H9 (cell line): ENCODE results near the gene DLX6. TPM values are rescaled to one million over a fixed set of nuclear protein-coding genes. Genes with fewer than 3 reads are reported as not detected.

ENCODE experiments used
- DNase-seq: peaks from one replicate; pipeline ENCODE4 v3.0.0-alpha.2; 2017
- H2AFZ ChIP-seq: one replicate; pipeline ENCODE4 v1.6.1; 2013; ENCODE audit warnings: mild to moderate bottlenecking, low read length, control low read depth, moderate library complexity
- H2AK5ac ChIP-seq: 2 replicates; pipeline ENCODE4 v1.6.1; 2013; ENCODE audit warnings: low read length, control low read depth, mixed read lengths; ENCODE audit not compliant: insufficient read length
- H2BK120ac ChIP-seq: one replicate; pipeline ENCODE4 v1.6.1; 2013; ENCODE audit warnings: low read depth, mild to moderate bottlenecking, low read length, control low read depth, inconsistent platforms; ENCODE audit not compliant: poor library complexity, severe bottlenecking
- H2BK12ac ChIP-seq: 2 replicates; pipeline ENCODE4 v1.6.1; 2013; ENCODE audit warnings: low read length, control low read depth, mixed read lengths, low read depth; ENCODE audit not compliant: insufficient read length
- H2BK15ac ChIP-seq: 2 replicates; pipeline ENCODE4 v1.6.1; 2013; ENCODE audit warnings: low read depth, low read length, control low read depth
- H2BK20ac ChIP-seq: one replicate; pipeline ENCODE4 v1.6.1; 2013; ENCODE audit warnings: low read depth, mild to moderate bottlenecking, low read length, control low read depth, inconsistent platforms; ENCODE audit not compliant: poor library complexity, severe bottlenecking
- H2BK5ac ChIP-seq: 2 replicates; pipeline ENCODE4 v1.6.1; 2013; ENCODE audit warnings: low read length, control low read depth, mixed read lengths; ENCODE audit not compliant: insufficient read length
- H3K14ac ChIP-seq: 2 replicates; pipeline ENCODE4 v1.6.1; 2013; ENCODE audit warnings: low read length, control low read depth; ENCODE audit not compliant: insufficient read depth
- H3K18ac ChIP-seq: 2 replicates; pipeline ENCODE4 v1.6.1; 2013; ENCODE audit warnings: low read depth, mild to moderate bottlenecking, mixed read lengths, low read length, control low read depth; ENCODE audit not compliant: insufficient read length
- H3K23ac ChIP-seq: 2 replicates; pipeline ENCODE4 v1.6.1; 2013; ENCODE audit warnings: low read length, control low read depth, mixed read lengths, low read depth; ENCODE audit not compliant: insufficient read length
- H3K23me2 ChIP-seq: 2 replicates; pipeline ENCODE4 v1.6.1; 2013; ENCODE audit warnings: low read depth, mild to moderate bottlenecking, mixed read lengths, low read length, control low read depth; ENCODE audit not compliant: insufficient read length, poor library complexity, severe bottlenecking
- H3K27ac ChIP-seq: 2 replicates; pipeline ENCODE4 v1.5.1; 2013; ENCODE audit warnings: low read length, control low read depth, mixed read lengths, low read depth; ENCODE audit not compliant: insufficient read length
- H3K27me3 ChIP-seq: 2 replicates; pipeline ENCODE4 v1.6.1; 2013; ENCODE audit warnings: low read length, control low read depth, inconsistent platforms; ENCODE audit not compliant: insufficient read depth
- H3K4ac ChIP-seq: 2 replicates; pipeline ENCODE4 v1.6.1; 2013; ENCODE audit warnings: low read depth, mild to moderate bottlenecking, control low read depth, inconsistent platforms, low read length, moderate library complexity
- H3K4me1 ChIP-seq: 2 replicates; pipeline ENCODE4 v1.6.1; 2013; ENCODE audit warnings: low read length, control low read depth, inconsistent platforms; ENCODE audit not compliant: insufficient read depth
- H3K4me2 ChIP-seq: 2 replicates; pipeline ENCODE4 v1.6.1; 2013; ENCODE audit warnings: low read length, control low read depth, mixed read lengths; ENCODE audit not compliant: insufficient read length, insufficient read depth
- H3K56ac ChIP-seq: 2 replicates; pipeline ENCODE4 v1.6.1; 2013; ENCODE audit warnings: low read depth, mild to moderate bottlenecking, mixed read lengths, low read length, control low read depth; ENCODE audit not compliant: insufficient read length
- H3K79me1 ChIP-seq: 2 replicates; pipeline ENCODE4 v1.6.1; 2013; ENCODE audit warnings: low read depth, mild to moderate bottlenecking, moderate library complexity, low read length, control low read depth, inconsistent platforms; ENCODE audit not compliant: insufficient read depth, poor library complexity, severe bottlenecking
- H3K79me2 ChIP-seq: 2 replicates; pipeline ENCODE4 v1.6.1; 2013; ENCODE audit warnings: low read length, control low read depth, inconsistent platforms; ENCODE audit not compliant: insufficient read depth
- H3K9ac ChIP-seq: 2 replicates; pipeline ENCODE4 v1.6.1; 2013; ENCODE audit warnings: low read length, control low read depth, mixed read lengths; ENCODE audit not compliant: insufficient read length; ENCODE audit errors: extremely low read depth
- H3K9me3 ChIP-seq: one replicate; pipeline ENCODE4 v1.6.1; 2013; ENCODE audit warnings: low read depth, low read length, inconsistent platforms; ENCODE audit not compliant: control insufficient read depth
- H3T11ph ChIP-seq: one replicate; pipeline ENCODE4 v1.6.1; 2013; ENCODE audit warnings: mild to moderate bottlenecking, low read length, control low read depth, inconsistent platforms
- H4K20me1 ChIP-seq: one replicate; pipeline ENCODE4 v1.6.1; 2013; ENCODE audit not compliant: control insufficient read depth, insufficient read length, insufficient read depth
- H4K5ac ChIP-seq: 2 replicates; pipeline ENCODE4 v1.6.1; 2013; ENCODE audit warnings: low read depth, mild to moderate bottlenecking, mixed read lengths, low read length, control low read depth; ENCODE audit not compliant: insufficient read length
- H4K8ac ChIP-seq: replicated peaks from 2 replicates; pipeline ENCODE4 v1.6.1; 2013; ENCODE audit warnings: low read length, control low read depth, mixed read lengths, low read depth; ENCODE audit not compliant: insufficient read length
- H4K91ac ChIP-seq: 2 replicates; pipeline ENCODE4 v1.6.1; 2013; ENCODE audit warnings: low read depth, mild to moderate bottlenecking, moderate library complexity, mixed read lengths, low read length, control low read depth; ENCODE audit not compliant: insufficient read length
- H3K27ac Mint-ChIP-seq, 3 experiments: 2 replicates in 2 of 3; 3 replicates in 1 of 3; pipeline ENCODE4 v1.8.0; 2020 to 2021; ENCODE audit warnings: mixed read lengths in 3 of 3, mild to moderate bottlenecking in 1 of 3, moderate library complexity in 1 of 3
- H3K27me3 Mint-ChIP-seq: 2 replicates; pipeline ENCODE4 v1.8.0; 2021; ENCODE audit warnings: low read depth, mild to moderate bottlenecking, moderate library complexity, mixed read lengths
- H3K36me3 Mint-ChIP-seq, 3 experiments: 2 replicates in 2 of 3; 3 replicates in 1 of 3; pipeline ENCODE4 v1.8.0; 2020 to 2021; ENCODE audit warnings: low read depth in 3 of 3, mixed read lengths in 3 of 3; ENCODE audit not compliant: insufficient read depth in 1 of 3
- H3K4me1 Mint-ChIP-seq, 2 experiments: 2 replicates each; pipeline ENCODE4 v1.8.0; 2020; ENCODE audit warnings: mixed read lengths in 2 of 2
- H3K4me3 Mint-ChIP-seq, 2 experiments: 2 replicates in 1 of 2; 3 replicates in 1 of 2; pipeline ENCODE4 v1.8.0; 2020 to 2021; ENCODE audit warnings: mild to moderate bottlenecking in 2 of 2, mixed read lengths in 2 of 2, moderate library complexity in 1 of 2
- H3K9me3 Mint-ChIP-seq, 2 experiments: 2 replicates in 1 of 2; 3 replicates in 1 of 2; pipeline ENCODE4 v1.8.0; 2020; ENCODE audit warnings: mild to moderate bottlenecking in 2 of 2, mixed read lengths in 2 of 2, moderate library complexity in 1 of 2
- WGBS: extraction: QIAGEN DNeasy Blood & Tissue Kit; methylation state at CpG from one replicate; pipeline ENCODE4 v1.1.7; 2013; ENCODE audit warnings: missing lambda C conversion rate, low lambda C conversion rate, mixed read lengths; ENCODE audit not compliant: insufficient read length; ENCODE audit errors: extremely low coverage; 5-methylcytosine and 5-hydroxymethylcytosine counted together
- total RNA-seq: library from RNA; stranded (reverse); gene quantifications from 2 replicates; pipeline ENCODE4 v1.2.1, GENCODE V29; 2021
- TF ChIP-seq, protein P1 (sequence below): fragments of 200-600 bp; sonication (generic); conservative IDR thresholded peaks from 3 replicates; pipeline ENCODE4 v1.8.0; 2021; ENCODE audit warnings: antibody characterized with exemption, mild to moderate bottlenecking

Gene DLX6
- total RNA-seq, 1 experiment from 2014 or later, result 0.24 TPM

DNA sequence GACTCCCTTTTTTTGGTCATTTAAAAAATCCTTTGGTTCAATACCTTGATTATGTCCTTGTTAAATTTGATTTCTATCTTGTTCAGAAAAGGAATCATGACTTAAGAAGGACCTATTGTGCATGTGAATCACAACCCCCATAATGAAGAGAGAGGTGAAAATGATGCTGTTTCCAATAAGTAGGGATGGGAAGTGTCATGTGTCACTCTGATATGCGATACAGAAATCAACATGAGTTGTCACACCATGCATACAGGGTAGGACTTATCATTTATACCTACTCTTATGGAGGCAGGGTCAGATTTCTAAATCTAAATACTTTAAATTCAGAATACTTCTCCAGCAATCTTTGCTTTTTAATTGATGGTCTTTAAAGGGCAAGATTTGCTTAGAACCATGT, 19.4 kb upstream of the DLX6 start:
- no peaks in the 10 kb centered on the region for H3K79me2 ChIP-seq
- H4K20me1 ChIP-seq, result no peaks in the 10 kb centered on the region
- Mint-ChIP-seq H3K27ac (no peak overlapping the region), H3K4me3 (no peak overlapping the region; a peak in 1 of 5 replicates), H3K27me3 (peaks cover 91% of the 10 kb centered on the region), H3K9me3 (no peaks in the 10 kb centered on the region; a peak in 2 of 5 replicates), H3K36me3 (no peaks in the 10 kb centered on the region; a peak in 1 of 7 replicates), H3K4me1 (peaks cover 20 to 48% of the 10 kb centered on the region in 2 experiments)
- no peak overlapping the region for H4K91ac ChIP-seq
- no peak overlapping the region for H3T11ph ChIP-seq
- no peak for DNase-seq
- TF ChIP-seq, protein P1, sequence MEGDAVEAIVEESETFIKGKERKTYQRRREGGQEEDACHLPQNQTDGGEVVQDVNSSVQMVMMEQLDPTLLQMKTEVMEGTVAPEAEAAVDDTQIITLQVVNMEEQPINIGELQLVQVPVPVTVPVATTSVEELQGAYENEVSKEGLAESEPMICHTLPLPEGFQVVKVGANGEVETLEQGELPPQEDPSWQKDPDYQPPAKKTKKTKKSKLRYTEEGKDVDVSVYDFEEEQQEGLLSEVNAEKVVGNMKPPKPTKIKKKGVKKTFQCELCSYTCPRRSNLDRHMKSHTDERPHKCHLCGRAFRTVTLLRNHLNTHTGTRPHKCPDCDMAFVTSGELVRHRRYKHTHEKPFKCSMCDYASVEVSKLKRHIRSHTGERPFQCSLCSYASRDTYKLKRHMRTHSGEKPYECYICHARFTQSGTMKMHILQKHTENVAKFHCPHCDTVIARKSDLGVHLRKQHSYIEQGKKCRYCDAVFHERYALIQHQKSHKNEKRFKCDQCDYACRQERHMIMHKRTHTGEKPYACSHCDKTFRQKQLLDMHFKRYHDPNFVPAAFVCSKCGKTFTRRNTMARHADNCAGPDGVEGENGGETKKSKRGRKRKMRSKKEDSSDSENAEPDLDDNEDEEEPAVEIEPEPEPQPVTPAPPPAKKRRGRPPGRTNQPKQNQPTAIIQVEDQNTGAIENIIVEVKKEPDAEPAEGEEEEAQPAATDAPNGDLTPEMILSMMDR, result no peak
- no peak overlapping the region for H3K4ac ChIP-seq
- no peak overlapping the region for H2BK12ac ChIP-seq
- H3K9ac ChIP-seq, result no peak overlapping the region
- H2BK120ac ChIP-seq, result no peak overlapping the region
- H3K56ac ChIP-seq, result no peak overlapping the region
- no peak overlapping the region for H3K27ac ChIP-seq
- H3K79me1 ChIP-seq, result no peaks in the 10 kb centered on the region
- no peak overlapping the region for H2AK5ac ChIP-seq
- peaks cover 38% of the 10 kb centered on the region for H3K27me3 ChIP-seq
- no CpG with 5 or more reads among the region's 1 CpG for WGBS
- no peak overlapping the region for H4K5ac ChIP-seq
- no peak overlapping the region for H3K18ac ChIP-seq
- H4K8ac ChIP-seq, result no peak overlapping the region
- peaks cover 2% of the 10 kb centered on the region for H3K4me1 ChIP-seq
- H2BK20ac ChIP-seq, result no peak overlapping the region
- H3K9me3 ChIP-seq, result no peaks in the 10 kb centered on the region
- no peak overlapping the region for H2BK5ac ChIP-seq
- no peak overlapping the region for H2BK15ac ChIP-seq
- H3K23me2 ChIP-seq, result peaks cover 7% of the 10 kb centered on the region
- H3K14ac ChIP-seq, result no peak overlapping the region
- no peak overlapping the region for H3K4me2 ChIP-seq
- H2AFZ ChIP-seq, result no peak overlapping the region
- no peak overlapping the region for H3K23ac ChIP-seq
